ENCODE data around the gene SMAD6. TPM values are rescaled to one million over a fixed set of nuclear protein-coding genes. Genes with fewer than 3 reads are reported as not detected.

The SMAD6 gene
- total and polyA plus RNA-seq, 2 experiments from 2014 or later, result 1.6 to 15.7 TPM

DNA sequence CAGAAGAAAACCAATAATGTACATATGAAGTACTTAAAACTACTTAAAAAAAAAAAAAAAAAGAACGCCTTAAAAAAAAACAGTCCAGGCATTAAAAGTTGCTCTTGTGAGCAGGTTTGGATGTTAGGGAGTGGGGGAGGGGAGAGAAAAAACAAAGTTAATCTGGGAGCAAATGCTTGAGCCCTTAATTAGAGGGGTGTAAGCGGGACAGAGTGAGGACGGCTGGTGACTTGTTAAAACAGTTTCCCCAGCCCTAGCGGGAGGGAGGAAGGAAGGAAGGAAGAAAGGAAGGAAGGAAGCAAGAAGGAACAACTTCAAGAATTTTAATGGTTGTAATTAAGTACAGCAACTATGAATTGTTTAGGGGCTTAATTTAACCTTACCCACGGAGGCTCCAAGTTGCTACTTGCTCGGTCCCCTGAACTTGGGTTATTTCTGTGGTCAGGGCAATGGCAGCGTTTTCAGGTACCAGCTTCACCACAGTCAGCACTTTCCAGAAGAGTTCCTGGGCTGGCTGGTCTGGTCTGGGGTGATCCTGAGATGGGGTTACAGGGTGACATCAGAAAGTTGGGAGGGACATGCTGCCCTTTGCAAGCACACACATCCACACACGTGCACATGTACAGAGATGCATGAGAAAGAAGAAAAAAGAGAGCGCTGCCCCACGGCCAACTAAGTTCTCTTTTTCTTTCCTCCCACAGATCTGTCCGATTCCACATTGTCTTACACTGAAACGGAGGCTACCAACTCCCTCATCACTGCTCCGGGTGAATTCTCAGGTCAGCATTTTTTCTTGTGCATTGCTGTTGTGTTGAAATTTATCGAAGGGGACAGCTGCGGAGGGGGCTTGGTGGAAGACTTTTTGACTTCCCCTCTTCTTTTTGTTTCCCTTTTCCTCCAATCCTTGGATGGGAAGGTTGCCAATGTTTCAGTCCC lies 14.0 kb downstream of the SMAD6 start:
- H3K4me1 ChIP-seq (ENCODE audit: insufficient read depth), result peaks cover 10% of the 10 kb centered on the region; the same call in 1 of the 2 replicates
- peaks cover 3% of the 10 kb centered on the region; the same call in 1 of the 3 replicates for H3K36me3 Mint-ChIP-seq (ENCODE audit: low read depth)
- peaks cover 6% of the 10 kb centered on the region for H3K27me3 Mint-ChIP-seq (ENCODE audit: insufficient read depth, low read depth, poor library complexity)
- H3K9me3 Mint-ChIP-seq, result no peaks in the 10 kb centered on the region
- no peak overlapping the region for H3K4me2 ChIP-seq
- H3F3A ChIP-seq (replicated peaks; ENCODE audit: low read depth), result no peaks in the 10 kb centered on the region
- DNase-seq (ENCODE audit: low spot score) (no peak), ATAC-seq (peak; percentile 46)
- no peak overlapping the region for H3K27ac ChIP-seq (ENCODE audit: low read depth)
- H3K79me2 ChIP-seq (replicated peaks; ENCODE audit: insufficient read depth), result no peaks in the 10 kb centered on the region
- peak overlapping the region; percentile 33; the same call in 1 of the 2 replicates for H3K27ac Mint-ChIP-seq
- peaks cover 29% of the 10 kb centered on the region for H3K4me1 Mint-ChIP-seq
- H3K4me3 Mint-ChIP-seq, result no peak overlapping the region
- H3K9me2 ChIP-seq (ENCODE audit: insufficient read depth), result no peaks in the 10 kb centered on the region
- H2AFZ ChIP-seq, result no peak overlapping the region
- H3K27me3 ChIP-seq (ENCODE audit: insufficient read depth), result no peaks in the 10 kb centered on the region
- no peak for TF ChIP-seq EZH2phosphoT487 (IDR thresholded peaks at IDR 0.05; ENCODE audit: unreplicated experiment)
- no peak for TF ChIP-seq ZNF331 (CRISPR knock-in tag; IDR thresholded peaks at IDR 0.05; ENCODE audit: low read depth)
- TF ChIP-seq POLR2AphosphoS5 (IDR thresholded peaks at IDR 0.05; ENCODE audit: low read depth), result no peak
- no peak for TF ChIP-seq ZNF114 (CRISPR knock-in tag; IDR thresholded peaks at IDR 0.05)
- TF ChIP-seq EZH2 (IDR thresholded peaks at IDR 0.05; ENCODE audit: low read depth, unreplicated experiment), result no peak
- TF ChIP-seq JUNB (IDR thresholded peaks at IDR 0.05; ENCODE audit: unreplicated experiment), result no peak
- TF ChIP-seq, protein P1, sequence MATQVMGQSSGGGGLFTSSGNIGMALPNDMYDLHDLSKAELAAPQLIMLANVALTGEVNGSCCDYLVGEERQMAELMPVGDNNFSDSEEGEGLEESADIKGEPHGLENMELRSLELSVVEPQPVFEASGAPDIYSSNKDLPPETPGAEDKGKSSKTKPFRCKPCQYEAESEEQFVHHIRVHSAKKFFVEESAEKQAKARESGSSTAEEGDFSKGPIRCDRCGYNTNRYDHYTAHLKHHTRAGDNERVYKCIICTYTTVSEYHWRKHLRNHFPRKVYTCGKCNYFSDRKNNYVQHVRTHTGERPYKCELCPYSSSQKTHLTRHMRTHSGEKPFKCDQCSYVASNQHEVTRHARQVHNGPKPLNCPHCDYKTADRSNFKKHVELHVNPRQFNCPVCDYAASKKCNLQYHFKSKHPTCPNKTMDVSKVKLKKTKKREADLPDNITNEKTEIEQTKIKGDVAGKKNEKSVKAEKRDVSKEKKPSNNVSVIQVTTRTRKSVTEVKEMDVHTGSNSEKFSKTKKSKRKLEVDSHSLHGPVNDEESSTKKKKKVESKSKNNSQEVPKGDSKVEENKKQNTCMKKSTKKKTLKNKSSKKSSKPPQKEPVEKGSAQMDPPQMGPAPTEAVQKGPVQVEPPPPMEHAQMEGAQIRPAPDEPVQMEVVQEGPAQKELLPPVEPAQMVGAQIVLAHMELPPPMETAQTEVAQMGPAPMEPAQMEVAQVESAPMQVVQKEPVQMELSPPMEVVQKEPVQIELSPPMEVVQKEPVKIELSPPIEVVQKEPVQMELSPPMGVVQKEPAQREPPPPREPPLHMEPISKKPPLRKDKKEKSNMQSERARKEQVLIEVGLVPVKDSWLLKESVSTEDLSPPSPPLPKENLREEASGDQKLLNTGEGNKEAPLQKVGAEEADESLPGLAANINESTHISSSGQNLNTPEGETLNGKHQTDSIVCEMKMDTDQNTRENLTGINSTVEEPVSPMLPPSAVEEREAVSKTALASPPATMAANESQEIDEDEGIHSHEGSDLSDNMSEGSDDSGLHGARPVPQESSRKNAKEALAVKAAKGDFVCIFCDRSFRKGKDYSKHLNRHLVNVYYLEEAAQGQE (IDR thresholded peaks at IDR 0.05; ENCODE audit: unreplicated experiment), result no peak
- TF ChIP-seq, protein P2, sequence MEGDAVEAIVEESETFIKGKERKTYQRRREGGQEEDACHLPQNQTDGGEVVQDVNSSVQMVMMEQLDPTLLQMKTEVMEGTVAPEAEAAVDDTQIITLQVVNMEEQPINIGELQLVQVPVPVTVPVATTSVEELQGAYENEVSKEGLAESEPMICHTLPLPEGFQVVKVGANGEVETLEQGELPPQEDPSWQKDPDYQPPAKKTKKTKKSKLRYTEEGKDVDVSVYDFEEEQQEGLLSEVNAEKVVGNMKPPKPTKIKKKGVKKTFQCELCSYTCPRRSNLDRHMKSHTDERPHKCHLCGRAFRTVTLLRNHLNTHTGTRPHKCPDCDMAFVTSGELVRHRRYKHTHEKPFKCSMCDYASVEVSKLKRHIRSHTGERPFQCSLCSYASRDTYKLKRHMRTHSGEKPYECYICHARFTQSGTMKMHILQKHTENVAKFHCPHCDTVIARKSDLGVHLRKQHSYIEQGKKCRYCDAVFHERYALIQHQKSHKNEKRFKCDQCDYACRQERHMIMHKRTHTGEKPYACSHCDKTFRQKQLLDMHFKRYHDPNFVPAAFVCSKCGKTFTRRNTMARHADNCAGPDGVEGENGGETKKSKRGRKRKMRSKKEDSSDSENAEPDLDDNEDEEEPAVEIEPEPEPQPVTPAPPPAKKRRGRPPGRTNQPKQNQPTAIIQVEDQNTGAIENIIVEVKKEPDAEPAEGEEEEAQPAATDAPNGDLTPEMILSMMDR (conservative IDR thresholded peaks at IDR 0.05; ENCODE audit: low read depth in 2 of 2), result no peak
- TF ChIP-seq, protein P3, sequence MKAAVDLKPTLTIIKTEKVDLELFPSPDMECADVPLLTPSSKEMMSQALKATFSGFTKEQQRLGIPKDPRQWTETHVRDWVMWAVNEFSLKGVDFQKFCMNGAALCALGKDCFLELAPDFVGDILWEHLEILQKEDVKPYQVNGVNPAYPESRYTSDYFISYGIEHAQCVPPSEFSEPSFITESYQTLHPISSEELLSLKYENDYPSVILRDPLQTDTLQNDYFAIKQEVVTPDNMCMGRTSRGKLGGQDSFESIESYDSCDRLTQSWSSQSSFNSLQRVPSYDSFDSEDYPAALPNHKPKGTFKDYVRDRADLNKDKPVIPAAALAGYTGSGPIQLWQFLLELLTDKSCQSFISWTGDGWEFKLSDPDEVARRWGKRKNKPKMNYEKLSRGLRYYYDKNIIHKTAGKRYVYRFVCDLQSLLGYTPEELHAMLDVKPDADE (IDR thresholded peaks at IDR 0.05), result no peak
- TF ChIP-seq STAT1 (IDR thresholded peaks at IDR 0.05; ENCODE audit: unreplicated experiment), result no peak
- no peak for TF ChIP-seq NANOG (IDR thresholded peaks at IDR 0.05; ENCODE audit: borderline replicate concordance)
- TF ChIP-seq CREB1 (CRISPR knock-in tag; IDR thresholded peaks at IDR 0.05; ENCODE audit: low read depth), result no peak
- TF ChIP-seq, protein P4, sequence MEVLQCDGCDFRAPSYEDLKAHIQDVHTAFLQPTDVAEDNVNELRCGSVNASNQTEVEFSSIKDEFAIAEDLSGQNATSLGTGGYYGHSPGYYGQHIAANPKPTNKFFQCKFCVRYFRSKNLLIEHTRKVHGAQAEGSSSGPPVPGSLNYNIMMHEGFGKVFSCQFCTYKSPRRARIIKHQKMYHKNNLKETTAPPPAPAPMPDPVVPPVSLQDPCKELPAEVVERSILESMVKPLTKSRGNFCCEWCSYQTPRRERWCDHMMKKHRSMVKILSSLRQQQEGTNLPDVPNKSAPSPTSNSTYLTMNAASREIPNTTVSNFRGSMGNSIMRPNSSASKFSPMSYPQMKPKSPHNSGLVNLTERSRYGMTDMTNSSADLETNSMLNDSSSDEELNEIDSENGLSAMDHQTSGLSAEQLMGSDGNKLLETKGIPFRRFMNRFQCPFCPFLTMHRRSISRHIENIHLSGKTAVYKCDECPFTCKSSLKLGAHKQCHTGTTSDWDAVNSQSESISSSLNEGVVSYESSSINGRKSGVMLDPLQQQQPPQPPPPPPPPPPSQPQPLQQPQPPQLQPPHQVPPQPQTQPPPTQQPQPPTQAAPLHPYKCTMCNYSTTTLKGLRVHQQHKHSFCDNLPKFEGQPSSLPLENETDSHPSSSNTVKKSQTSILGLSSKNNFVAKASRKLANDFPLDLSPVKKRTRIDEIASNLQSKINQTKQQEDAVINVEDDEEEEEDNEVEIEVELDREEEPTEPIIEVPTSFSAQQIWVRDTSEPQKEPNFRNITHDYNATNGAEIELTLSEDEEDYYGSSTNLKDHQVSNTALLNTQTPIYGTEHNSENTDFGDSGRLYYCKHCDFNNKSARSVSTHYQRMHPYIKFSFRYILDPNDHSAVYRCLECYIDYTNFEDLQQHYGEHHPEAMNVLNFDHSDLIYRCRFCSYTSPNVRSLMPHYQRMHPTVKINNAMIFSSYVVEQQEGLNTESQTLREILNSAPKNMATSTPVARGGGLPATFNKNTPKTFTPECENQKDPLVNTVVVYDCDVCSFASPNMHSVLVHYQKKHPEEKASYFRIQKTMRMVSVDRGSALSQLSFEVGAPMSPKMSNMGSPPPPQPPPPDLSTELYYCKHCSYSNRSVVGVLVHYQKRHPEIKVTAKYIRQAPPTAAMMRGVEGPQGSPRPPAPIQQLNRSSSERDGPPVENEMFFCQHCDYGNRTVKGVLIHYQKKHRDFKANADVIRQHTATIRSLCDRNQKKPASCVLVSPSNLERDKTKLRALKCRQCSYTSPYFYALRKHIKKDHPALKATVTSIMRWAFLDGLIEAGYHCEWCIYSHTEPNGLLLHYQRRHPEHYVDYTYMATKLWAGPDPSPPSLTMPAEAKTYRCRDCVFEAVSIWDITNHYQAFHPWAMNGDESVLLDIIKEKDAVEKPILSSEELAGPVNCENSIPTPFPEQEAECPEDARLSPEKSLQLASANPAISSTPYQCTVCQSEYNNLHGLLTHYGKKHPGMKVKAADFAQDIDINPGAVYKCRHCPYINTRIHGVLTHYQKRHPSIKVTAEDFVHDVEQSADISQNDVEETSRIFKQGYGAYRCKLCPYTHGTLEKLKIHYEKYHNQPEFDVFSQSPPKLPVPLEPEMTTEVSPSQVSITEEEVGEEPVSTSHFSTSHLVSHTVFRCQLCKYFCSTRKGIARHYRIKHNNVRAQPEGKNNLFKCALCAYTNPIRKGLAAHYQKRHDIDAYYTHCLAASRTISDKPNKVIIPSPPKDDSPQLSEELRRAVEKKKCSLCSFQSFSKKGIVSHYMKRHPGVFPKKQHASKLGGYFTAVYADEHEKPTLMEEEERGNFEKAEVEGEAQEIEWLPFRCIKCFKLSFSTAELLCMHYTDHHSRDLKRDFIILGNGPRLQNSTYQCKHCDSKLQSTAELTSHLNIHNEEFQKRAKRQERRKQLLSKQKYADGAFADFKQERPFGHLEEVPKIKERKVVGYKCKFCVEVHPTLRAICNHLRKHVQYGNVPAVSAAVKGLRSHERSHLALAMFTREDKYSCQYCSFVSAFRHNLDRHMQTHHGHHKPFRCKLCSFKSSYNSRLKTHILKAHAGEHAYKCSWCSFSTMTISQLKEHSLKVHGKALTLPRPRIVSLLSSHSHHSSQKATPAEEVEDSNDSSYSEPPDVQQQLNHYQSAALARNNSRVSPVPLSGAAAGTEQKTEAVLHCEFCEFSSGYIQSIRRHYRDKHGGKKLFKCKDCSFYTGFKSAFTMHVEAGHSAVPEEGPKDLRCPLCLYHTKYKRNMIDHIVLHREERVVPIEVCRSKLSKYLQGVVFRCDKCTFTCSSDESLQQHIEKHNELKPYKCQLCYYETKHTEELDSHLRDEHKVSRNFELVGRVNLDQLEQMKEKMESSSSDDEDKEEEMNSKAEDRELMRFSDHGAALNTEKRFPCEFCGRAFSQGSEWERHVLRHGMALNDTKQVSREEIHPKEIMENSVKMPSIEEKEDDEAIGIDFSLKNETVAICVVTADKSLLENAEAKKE (CRISPR knock-in tag; IDR thresholded peaks at IDR 0.05), result no peak
- H3K36me3 ChIP-seq (ENCODE audit: insufficient read depth), result no peaks in the 10 kb centered on the region; the same call in 1 of the 2 replicates
- H4K20me1 ChIP-seq (replicated peaks; ENCODE audit: insufficient read depth), result no peaks in the 10 kb centered on the region
- H3K4me3 ChIP-seq, result no peak overlapping the region
